ENCODE measurements around the gene LRBA.

GRCh38 chr4:150585611-150586010 is 429.5 kb downstream of the LRBA start:
- no peak for TF ChIP-seq CTCF (IDR thresholded peaks at IDR 0.05)
- no peak for TF ChIP-seq POLR2A (IDR thresholded peaks at IDR 0.05)

All from body of pancreas (tissue), 4 donors.